GM21515 (cell line): ENCODE results near the gene PLD4.

ENCODE experiments used
- ATAC-seq: cut with Tn5 transposase; IDR thresholded peaks from one replicate; pipeline ENCODE4 v1.9.1; 2021; ENCODE audit not compliant: unreplicated experiment

Gene PLD4

GRCh38 chr14:104953896-104954656 lies 29.4 kb downstream of the PLD4 start:
- no peak for ATAC-seq

- no peak for ATAC-seq
Observed at GRCh38 chr14:104954746-104955395, 30.2 kb downstream of the PLD4 start.

- ATAC-seq: no peak
Observed at GRCh38 chr14:104955396-104955770, 30.7 kb downstream of the PLD4 start.

DNA sequence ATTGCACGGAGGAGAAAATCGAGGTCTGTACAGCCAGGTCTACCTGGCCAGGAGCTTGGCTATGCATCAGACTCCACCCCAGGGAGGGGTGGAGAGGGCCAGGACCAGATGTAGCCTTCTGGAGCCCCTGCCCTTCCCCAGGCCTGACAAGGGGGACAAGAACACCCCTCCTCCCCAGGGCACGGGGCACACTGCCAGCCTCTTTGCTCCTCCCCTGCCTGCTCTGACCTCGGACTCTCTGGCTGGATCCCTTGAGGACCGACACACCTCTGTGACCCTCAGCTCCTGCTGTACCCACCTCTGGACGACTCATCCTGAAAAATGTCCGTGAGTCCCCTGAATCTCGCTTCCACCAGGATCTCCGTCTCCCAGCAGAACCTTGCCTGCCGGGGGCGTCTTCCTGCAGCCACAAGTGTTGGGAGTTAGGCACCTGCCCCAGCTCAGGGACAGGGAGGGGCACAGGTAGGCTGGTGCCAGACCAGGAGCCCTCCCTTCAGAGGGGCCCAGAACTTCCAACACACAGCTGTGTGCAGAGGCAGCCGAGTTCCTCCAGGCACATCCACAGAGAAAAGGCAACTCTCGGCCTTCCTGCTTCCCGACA lies 31.7 kb downstream of the PLD4 start:
- no peak for ATAC-seq

DNA sequence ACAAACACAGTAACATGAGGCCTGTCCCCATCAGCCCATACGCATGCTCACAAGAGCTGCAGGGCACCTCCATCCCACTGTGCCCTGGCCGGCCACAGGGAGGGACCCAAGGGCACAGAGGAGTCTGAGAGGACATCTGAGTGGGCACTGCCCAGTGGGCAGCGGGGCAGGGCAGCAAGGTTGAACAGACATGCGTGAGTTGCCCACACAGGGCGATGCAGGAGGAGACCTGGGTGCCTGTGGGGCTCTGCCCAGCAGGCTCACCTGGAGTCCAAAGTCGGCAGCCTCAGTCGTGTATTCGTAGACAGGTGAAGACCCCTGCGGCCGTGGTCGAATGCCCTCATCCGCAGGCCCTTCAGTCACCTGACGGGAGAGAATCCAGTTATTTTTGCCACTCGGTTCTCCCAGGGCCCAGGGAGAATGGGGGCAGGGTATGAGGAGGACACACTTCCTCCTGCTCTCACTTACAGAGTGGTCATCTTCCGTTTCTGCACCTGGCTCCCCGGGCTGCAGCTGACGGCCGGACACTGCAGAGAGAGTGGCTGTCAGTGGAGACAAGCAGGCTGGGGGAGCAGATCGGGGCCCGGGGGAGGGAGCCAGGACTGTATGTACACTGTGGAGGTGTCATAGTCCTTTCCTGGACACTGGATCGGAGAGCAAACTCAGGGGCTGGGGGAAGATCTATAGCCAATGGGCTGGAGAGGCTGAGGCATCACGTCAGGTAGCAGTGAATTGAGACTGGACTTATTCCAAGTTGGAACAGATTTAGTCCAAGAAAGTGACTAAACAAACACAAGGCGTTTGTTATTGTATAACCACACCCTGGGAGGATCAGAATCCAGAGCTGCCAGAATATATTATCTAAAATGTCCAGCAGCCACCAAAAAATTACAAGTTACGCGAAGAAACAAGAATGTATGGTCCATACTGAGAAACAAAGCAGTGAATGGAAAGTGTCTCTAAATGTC lies 32.8 kb downstream of the PLD4 start:
- no peak for ATAC-seq

- ATAC-seq: no peak
Observed at GRCh38 chr14:104964546-104964945, 39.9 kb downstream of the PLD4 start.

- no peak for ATAC-seq
Observed at GRCh38 chr14:104965561-104966231, 41.0 kb downstream of the PLD4 start.

GRCh38 chr14:104966261-104966865 lies 41.7 kb downstream of the PLD4 start:
- no peak for ATAC-seq

DNA sequence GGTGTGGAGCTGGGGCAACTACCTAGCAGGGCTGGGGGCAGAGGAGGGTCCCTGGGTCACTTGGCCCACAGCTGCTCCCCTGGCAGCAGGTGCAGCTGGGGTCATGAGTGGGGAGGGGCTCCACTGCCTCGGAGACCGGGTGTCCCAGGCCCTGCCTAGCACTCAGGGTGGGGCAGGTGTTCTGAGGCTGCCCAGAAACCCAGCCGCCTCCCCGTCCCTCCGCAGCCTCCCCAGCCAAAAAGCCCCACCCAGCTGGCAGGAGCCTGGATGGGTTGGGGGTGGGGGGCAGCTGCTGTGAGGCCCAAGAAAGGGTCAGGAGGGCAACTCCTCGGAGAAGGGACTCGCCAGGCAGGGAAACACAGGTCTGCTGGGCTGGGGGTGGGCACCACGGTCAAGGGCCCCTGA lies 42.3 kb downstream of the PLD4 start:
- no peak for ATAC-seq

- ATAC-seq: no peak
Observed at GRCh38 chr14:104967386-104968152, 42.9 kb downstream of the PLD4 start.

- ATAC-seq: no peak
Observed at GRCh38 chr14:104968153-104968527, 43.5 kb downstream of the PLD4 start.

DNA sequence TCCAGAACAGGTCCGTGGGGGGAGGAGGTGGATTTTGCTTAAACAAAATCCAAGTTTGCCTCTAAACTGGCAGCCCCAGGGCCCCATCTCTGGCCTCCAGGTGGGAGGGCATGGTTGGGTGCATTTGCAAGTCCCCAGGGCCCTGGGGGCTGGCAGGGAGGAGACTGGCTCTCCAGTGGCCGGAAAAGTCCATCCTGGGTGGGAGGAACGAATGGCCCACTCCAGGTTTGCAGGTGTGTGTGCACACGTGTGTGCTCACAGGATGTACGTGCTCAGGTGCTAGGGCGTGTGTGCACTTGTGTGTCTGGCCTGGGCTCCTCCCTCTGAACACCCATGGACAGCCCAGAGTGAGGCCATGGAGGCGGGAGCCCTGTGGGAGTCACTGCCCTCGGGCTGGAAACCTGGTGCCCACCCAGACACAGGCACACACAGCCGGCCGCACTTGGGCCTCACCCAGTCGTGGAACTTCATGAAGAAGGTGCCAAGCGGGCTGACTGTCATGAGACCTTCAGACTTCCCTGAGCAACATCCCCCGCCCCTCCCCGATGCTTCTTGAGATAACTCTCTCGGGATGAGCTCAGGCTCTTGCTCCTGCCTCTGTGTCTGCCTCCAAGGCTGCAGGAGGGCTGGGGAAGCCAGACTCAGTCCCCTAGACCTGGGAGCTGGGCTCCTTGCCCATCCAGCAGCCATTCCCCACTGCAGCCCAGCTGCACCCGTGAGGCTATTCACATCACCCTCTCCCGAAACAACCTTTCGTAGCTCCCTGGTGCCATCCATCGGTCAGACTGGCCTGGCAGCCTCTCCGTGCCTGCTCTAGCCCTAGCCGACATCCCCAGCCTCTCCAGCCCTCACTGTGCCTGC lies 44.1 kb downstream of the PLD4 start:
- no peak for ATAC-seq

DNA sequence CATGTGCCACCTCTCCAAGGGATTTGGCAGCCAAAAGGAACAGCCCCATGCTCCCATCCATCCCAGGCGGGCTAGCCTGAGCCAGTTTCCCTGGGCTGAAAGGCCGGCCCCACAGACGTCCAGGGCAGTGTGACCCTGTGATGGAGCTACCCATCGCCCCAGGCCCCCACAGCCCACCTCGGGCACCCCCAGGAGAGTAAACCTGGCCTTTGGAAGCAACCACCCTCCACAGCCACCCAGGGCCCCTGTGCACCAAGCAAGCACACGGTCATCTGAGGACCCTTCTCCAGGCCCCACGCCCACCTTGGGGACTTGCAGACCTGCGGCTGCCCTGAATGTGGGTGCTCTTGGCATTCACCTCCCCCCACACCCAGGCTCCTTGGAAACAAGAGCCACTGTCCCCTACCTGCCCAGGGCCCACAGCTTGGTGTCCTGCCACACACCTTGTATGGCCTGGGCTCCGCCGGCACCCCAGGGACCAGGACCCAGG lies 45.1 kb downstream of the PLD4 start:
- no peak for ATAC-seq

DNA sequence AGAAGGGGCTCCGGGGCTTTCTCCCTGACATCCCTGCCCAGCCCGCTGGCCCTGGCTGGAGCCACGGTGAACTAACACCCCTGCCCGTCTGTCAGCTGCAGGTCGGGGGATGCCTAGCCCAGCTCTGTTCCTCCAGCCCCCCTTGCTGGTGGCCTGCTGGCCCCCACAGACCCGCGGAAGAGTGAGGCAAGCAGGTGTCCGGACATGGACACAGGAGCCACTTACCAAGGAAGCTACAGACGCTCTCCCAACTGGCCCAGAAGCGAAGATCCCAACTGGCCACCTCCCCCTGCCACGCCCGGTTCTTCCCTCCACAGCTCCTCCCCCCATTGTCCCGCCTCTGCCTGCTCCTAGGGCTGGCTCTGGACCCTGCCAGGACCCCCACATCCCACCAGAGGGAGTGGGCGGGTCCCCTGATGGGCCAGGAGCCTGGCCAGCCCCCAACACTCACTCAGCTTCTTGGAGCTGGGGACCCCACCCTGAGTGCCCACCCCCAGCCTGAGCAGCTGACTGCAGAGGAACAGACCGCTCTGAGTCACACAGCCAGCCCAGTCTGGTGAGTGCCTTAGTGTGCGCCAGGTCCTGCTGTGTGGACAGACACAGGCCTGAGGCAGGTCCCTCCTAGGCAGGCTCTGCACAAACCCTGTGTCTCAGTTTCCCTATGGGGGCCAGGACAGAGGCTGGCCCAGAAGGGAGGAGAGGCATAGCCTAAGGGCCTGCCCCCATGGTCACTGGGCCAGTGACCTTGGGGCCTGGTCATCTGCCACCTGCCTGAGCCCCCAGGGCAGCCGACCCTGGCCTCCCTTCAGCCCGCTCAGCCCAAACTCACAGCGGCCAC lies 45.8 kb downstream of the PLD4 start:
- ATAC-seq: no peak

DNA sequence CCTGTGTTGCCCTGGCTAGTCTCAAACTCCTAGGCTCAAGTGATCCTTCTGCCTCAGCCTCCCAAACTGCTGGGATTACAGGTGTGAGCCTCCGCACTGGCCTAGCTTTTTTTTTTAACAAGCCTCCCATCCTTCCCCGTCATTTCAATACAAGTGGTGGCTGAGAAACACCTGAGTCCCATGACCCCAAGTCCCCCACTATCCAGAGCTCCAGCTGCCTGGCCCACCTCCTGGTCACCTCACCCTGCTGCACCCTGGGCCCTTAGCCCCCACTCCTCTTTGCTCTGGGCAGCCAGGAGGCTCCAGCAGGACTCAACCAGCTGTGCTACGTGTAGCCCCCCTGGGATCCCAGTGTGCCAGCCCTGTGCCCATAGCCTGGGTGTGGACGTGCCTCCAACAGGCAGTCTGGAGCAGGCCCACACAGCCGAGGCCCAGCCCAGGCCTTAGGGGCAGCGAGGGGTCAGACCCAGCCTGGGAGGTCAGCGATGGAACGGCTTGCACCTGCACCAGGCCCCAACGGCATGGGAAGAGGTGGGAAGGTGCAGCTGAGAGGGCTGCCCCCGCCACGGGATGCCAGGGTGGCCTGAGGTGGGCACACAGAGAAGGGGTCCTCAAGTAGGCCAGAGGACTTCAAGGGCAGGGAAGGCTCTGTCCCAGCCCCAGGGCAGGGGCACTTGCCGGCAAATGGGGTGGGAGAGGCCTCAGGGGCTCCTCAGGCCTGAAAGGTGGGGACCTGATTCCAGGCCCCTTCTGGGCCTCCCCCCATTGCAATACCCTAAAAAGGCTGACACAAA lies 47.0 kb downstream of the PLD4 start:
- no peak for ATAC-seq

GRCh38 chr14:104972301-104973134 lies 47.8 kb downstream of the PLD4 start:
- no peak for ATAC-seq
